GM23248 (cell line): ENCODE measurements around the gene IKZF2. TPM values are rescaled to one million over a fixed set of nuclear protein-coding genes. Genes with fewer than 3 reads are reported as not detected.
A peak's percentile ranks its signal among the peaks of the same experiment; 100 is the strongest.

Experiments used
- DNase-seq: peaks from one replicate; pipeline ENCODE4 v3.0.0-alpha.2; 2015
- H2AFZ ChIP-seq: fragments of 200-600 bp; sonication (generic); 2 replicates; pipeline ENCODE4 v1.6.1; 2016; ENCODE audit warnings: antibody characterized with exemption
- H3F3A ChIP-seq: fragments of 200-600 bp; sonication (generic); 2 replicates; pipeline ENCODE4 v1.6.1; 2016; ENCODE audit warnings: mild to moderate bottlenecking, antibody characterized with exemption, mixed run types; ENCODE audit not compliant: insufficient read depth
- H3K27ac ChIP-seq: fragments of 200-600 bp; sonication (generic); 2 replicates; pipeline ENCODE4 v1.5.1; 2016; ENCODE audit warnings: mild to moderate bottlenecking
- H3K27me3 ChIP-seq: fragments of 200-600 bp; sonication (generic); replicated peaks from 2 replicates; pipeline ENCODE4 v1.6.1; 2016; ENCODE audit warnings: mild to moderate bottlenecking; ENCODE audit not compliant: insufficient read depth
- H3K36me3 ChIP-seq: fragments of 200-600 bp; sonication (generic); 2 replicates; pipeline ENCODE4 v1.6.1; 2016; ENCODE audit warnings: low read depth, mild to moderate bottlenecking
- H3K4me1 ChIP-seq: fragments of 200-600 bp; sonication (generic); 2 replicates; pipeline ENCODE4 v1.6.1; 2016; ENCODE audit warnings: mild to moderate bottlenecking; ENCODE audit not compliant: insufficient read depth
- H3K4me2 ChIP-seq: fragments of 200-600 bp; sonication (generic); one replicate; pipeline ENCODE4 v1.6.1; 2016; ENCODE audit warnings: mild to moderate bottlenecking; ENCODE audit not compliant: unreplicated experiment
- H3K4me3 ChIP-seq: fragments of 200-600 bp; sonication (generic); 2 replicates; pipeline ENCODE4 v1.5.1; 2016; ENCODE audit warnings: mild to moderate bottlenecking
- H3K79me2 ChIP-seq: fragments of 200-600 bp; sonication (generic); 2 replicates; pipeline ENCODE4 v1.6.1; 2016; ENCODE audit warnings: mild to moderate bottlenecking; ENCODE audit not compliant: insufficient read depth
- H3K9ac ChIP-seq: fragments of 200-600 bp; sonication (generic); 2 replicates; pipeline ENCODE4 v1.6.1; 2016; ENCODE audit warnings: mild to moderate bottlenecking
- H3K9me2 ChIP-seq: fragments of 200-600 bp; sonication (generic); 2 replicates; pipeline ENCODE4 v1.6.1; 2016; ENCODE audit warnings: mixed run types, mild to moderate bottlenecking, moderate library complexity; ENCODE audit not compliant: insufficient read depth
- H3K9me3 ChIP-seq: fragments of 200-600 bp; sonication (generic); one replicate; pipeline ENCODE4 v1.6.1; 2017; ENCODE audit warnings: low read depth
- H4K20me1 ChIP-seq: fragments of 200-600 bp; sonication (generic); 2 replicates; pipeline ENCODE4 v1.6.0; 2016; ENCODE audit not compliant: insufficient read depth
- EZH2 ChIP-seq: fragments of 200-600 bp; sonication (generic); IDR thresholded peaks from 2 replicates; pipeline ENCODE4 v1.6.1; 2018; ENCODE audit warnings: antibody characterized with exemption, mild to moderate bottlenecking; ENCODE audit not compliant: insufficient read depth, poor library complexity, severe bottlenecking
- EZH2phosphoT487 ChIP-seq: fragments of 200-600 bp; sonication (generic); IDR thresholded peaks from 2 replicates; pipeline ENCODE4 v1.6.1; 2018; ENCODE audit warnings: antibody characterized with exemption, moderate library complexity, mild to moderate bottlenecking, low read depth; ENCODE audit not compliant: insufficient read depth
- WGBS, 2 experiments: methylation state at CpG; one replicate each; pipeline ENCODE4 v1.1.6; 2015 to 2017; ENCODE audit warnings: low lambda C conversion rate in 2 of 2, low coverage in 1 of 2; ENCODE audit errors: missing lambda C conversion rate in 2 of 2; 5-methylcytosine and 5-hydroxymethylcytosine counted together
- in situ Hi-C: fragments of 300-500 bp; cut with MboI; formaldehyde crosslinking; loops from 2 replicates; pipeline ENCODE4 v1.15.0; 2020
- polyA plus RNA-seq: library from polyadenylated mRNA; unstranded; fragments of >200 nt; fragmentation: Nextera tagmentation; extraction: Ambion mirVana; gene quantifications from 2 replicates; pipeline ENCODE4 v1.2.1, GENCODE V29; 2016
- total RNA-seq: library from RNA; depleted of rRNA; stranded (reverse); fragments of >200 nt; shearing (Covaris generic); gene quantifications from 2 replicates; pipeline ENCODE4 v1.2.3, GENCODE V29; 2014

Gene IKZF2
- total and polyA plus RNA-seq, 2 experiments from 2014 or later = 3.4 to 13.5 TPM

DNA sequence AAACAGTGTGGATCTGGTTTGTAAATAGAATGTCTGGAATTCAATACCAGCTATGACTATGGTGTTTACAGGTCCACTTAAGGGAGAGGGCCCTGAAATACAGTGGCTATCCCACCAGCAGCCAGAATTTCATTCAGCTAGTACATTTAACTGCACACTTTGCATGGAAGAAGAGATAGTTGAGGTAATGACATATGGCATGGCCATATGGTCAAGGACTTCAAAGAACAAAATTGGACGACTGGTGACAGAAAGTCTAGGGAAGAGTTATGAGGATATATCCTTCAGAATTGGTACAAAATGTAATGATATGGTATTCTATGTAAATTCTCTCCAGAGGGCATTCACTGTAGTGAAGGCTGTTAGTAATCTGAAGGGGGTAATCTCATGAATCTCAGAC lies 105.0 kb downstream of the IKZF2 start:
- Histone ChIP-seq H2AFZ (no peak overlapping the region), H3K79me2 (no peaks in the 10 kb centered on the region; the same call in 1 of the 2 replicates), H3K4me1 (no peaks in the 10 kb centered on the region), H3K4me3 (no peak overlapping the region), H3F3A (no peaks in the 10 kb centered on the region; the same call in 1 of the 2 replicates), H3K4me2 (no peak overlapping the region), H3K27ac (no peak overlapping the region), H3K27me3 (no peaks in the 10 kb centered on the region), H4K20me1 (no peaks in the 10 kb centered on the region), H3K9me2 (0 out of 2 replicates have a peak, but pooled peaks cover 3% of the 10 kb centered on the region), H3K36me3 (peaks cover 25% of the 10 kb centered on the region), H3K9me3 (no peaks in the 10 kb centered on the region), H3K9ac (no peak overlapping the region)
- 88 to 94% methylated on average over 1 of the region's 1 CpG for WGBS, 2 experiments
- DNase-seq = no peak
- TF ChIP-seq EZH2phosphoT487 (no peak), EZH2 (no peak)
- in situ Hi-C loops = no loop called here

- no peak overlapping the region for H3K4me3 ChIP-seq
- no peak overlapping the region for H3K9ac ChIP-seq
- no peaks in the 10 kb centered on the region for H3K4me1 ChIP-seq
- no peaks in the 10 kb centered on the region for H3K9me3 ChIP-seq
- H3K27ac ChIP-seq = no peak overlapping the region
- no peak for DNase-seq
- H3K4me2 ChIP-seq = no peak overlapping the region
- H3K9me2 ChIP-seq = no peaks in the 10 kb centered on the region
- WGBS, 2 experiments = 92 to 98% methylated on average over 3 of the region's 3 CpGs
- H3F3A ChIP-seq = peaks cover 2% of the 10 kb centered on the region
- H2AFZ ChIP-seq = no peak overlapping the region
- no peaks in the 10 kb centered on the region for H4K20me1 ChIP-seq
- H3K27me3 ChIP-seq = no peaks in the 10 kb centered on the region
- TF ChIP-seq EZH2 (no peak), EZH2phosphoT487 (no peak)
- H3K79me2 ChIP-seq = no peaks in the 10 kb centered on the region; the same call in 1 of the 2 replicates
- in situ Hi-C loops = no loop called here
- H3K36me3 ChIP-seq = peaks cover 30% of the 10 kb centered on the region
These were observed 107.8 kb downstream of the IKZF2 start for GRCh38 chr2:213043566-213043965.

GRCh38 chr2:213042262-213042661 lies 109.2 kb downstream of the IKZF2 start:
- in situ Hi-C loops = no loop called here

DNA sequence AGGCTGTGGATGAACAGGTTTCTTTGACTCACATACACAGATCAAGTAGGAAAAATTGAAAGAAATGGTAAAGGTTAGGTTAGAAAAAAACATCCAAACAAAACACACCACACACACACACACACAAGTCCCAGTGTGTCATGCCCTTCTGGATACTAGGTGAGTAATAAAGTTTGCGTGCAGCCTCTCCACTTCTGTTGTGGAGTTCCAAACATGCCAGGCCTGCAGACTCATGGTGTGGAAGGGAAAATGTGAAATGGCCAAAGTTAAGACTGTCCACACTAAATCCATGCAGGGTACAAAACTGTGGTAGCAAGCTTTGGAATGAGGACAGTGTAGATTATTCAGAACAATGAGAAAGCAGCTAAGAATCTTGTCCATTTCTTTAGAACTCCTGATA lies 114.6 kb downstream of the IKZF2 start:
- H3K4me1 ChIP-seq = peaks cover 15% of the 10 kb centered on the region
- DNase-seq = peak; percentile 85
- in situ Hi-C loops = no loop called here

More at GRCh38 chr2:213042262-213042661, 109.2 kb downstream of the IKZF2 start:
- Histone ChIP-seq H3K79me2 (no peaks in the 10 kb centered on the region; the same call in 1 of the 2 replicates), H3K27ac (no peak overlapping the region), H2AFZ (no peak overlapping the region), H3K4me3 (no peak overlapping the region), H4K20me1 (no peaks in the 10 kb centered on the region), H3F3A (peaks cover 14% of the 10 kb centered on the region), H3K27me3 (no peaks in the 10 kb centered on the region), H3K36me3 (peaks cover 18% of the 10 kb centered on the region), H3K4me1 (peaks cover 5% of the 10 kb centered on the region), H3K9me2 (no peaks in the 10 kb centered on the region), H3K9me3 (no peaks in the 10 kb centered on the region), H3K9ac (no peak overlapping the region), H3K4me2 (no peak overlapping the region)
- DNase-seq = no peak
- 45 to 49% methylated on average over 4 of the region's 4 CpGs for WGBS, 2 experiments
- TF ChIP-seq EZH2 (no peak), EZH2phosphoT487 (no peak)

More for the DNA sequence above, 114.6 kb downstream of the IKZF2 start:
- Histone ChIP-seq H3K4me3 (no peak overlapping the region), H3K36me3 (peaks cover 9% of the 10 kb centered on the region; the same call in 1 of the 2 replicates), H3K27me3 (no peaks in the 10 kb centered on the region), H3K9me3 (no peaks in the 10 kb centered on the region), H2AFZ (no peak overlapping the region), H3K9me2 (no peaks in the 10 kb centered on the region), H3K9ac (no peak overlapping the region), H3K4me2 (peak overlapping the region; percentile 31), H3K79me2 (no peaks in the 10 kb centered on the region; the same call in 1 of the 2 replicates), H4K20me1 (no peaks in the 10 kb centered on the region), H3K27ac (peak overlapping the region; percentile 44), H3F3A (peaks cover 21% of the 10 kb centered on the region)
- TF ChIP-seq EZH2 = no peak
- no peak for TF ChIP-seq EZH2phosphoT487
- WGBS, 2 experiments = 0% methylated on average over 1 of the region's 1 CpG
